ENCODE results near the gene BRCA1.

- TF ChIP-seq EZH2 (IDR thresholded peaks at IDR 0.05; ENCODE audit: borderline replicate concordance, insufficient read depth, low read length, poor library complexity, severe bottlenecking), result no peak
- TF ChIP-seq, protein P1, sequence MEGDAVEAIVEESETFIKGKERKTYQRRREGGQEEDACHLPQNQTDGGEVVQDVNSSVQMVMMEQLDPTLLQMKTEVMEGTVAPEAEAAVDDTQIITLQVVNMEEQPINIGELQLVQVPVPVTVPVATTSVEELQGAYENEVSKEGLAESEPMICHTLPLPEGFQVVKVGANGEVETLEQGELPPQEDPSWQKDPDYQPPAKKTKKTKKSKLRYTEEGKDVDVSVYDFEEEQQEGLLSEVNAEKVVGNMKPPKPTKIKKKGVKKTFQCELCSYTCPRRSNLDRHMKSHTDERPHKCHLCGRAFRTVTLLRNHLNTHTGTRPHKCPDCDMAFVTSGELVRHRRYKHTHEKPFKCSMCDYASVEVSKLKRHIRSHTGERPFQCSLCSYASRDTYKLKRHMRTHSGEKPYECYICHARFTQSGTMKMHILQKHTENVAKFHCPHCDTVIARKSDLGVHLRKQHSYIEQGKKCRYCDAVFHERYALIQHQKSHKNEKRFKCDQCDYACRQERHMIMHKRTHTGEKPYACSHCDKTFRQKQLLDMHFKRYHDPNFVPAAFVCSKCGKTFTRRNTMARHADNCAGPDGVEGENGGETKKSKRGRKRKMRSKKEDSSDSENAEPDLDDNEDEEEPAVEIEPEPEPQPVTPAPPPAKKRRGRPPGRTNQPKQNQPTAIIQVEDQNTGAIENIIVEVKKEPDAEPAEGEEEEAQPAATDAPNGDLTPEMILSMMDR (IDR thresholded peaks at IDR 0.05; ENCODE audit: poor library complexity, severe bottlenecking), result no peak
Observed at GRCh38 chr17:43105146-43105545, 20.0 kb downstream of the BRCA1 start.

Measured in neural cell (in vitro differentiated cells).